Measurements from ENCODE around the gene CCDC13.

CCDC13 gene

GRCh38 chr3:42752441-42752840 lies 20.6 kb downstream of the CCDC13 start:
- H3K4me3 ChIP-seq (ENCODE audit: low read length in 2 of 2), result no peak overlapping the region
- H3K27ac ChIP-seq (ENCODE audit: low read length), result no peak overlapping the region
- no peaks in the 10 kb centered on the region for H3K27me3 ChIP-seq (ENCODE audit: control insufficient read depth in 1 of 2, insufficient read depth in 2 of 2, low read length in 2 of 2)
- no peaks in the 10 kb centered on the region for H3K36me3 ChIP-seq (ENCODE audit: control insufficient read depth in 2 of 2, insufficient read depth in 2 of 2, low read length in 2 of 2)
- H3K9ac ChIP-seq (ENCODE audit: low read length in 2 of 2), result no peak overlapping the region
- H3K9me3 ChIP-seq (ENCODE audit: control insufficient read depth in 2 of 2, low read length in 2 of 2), result no peaks in the 10 kb centered on the region
- peaks cover 31% of the 10 kb centered on the region for H3K4me1 ChIP-seq (ENCODE audit: control insufficient read depth, insufficient read depth, low read length)

DNA sequence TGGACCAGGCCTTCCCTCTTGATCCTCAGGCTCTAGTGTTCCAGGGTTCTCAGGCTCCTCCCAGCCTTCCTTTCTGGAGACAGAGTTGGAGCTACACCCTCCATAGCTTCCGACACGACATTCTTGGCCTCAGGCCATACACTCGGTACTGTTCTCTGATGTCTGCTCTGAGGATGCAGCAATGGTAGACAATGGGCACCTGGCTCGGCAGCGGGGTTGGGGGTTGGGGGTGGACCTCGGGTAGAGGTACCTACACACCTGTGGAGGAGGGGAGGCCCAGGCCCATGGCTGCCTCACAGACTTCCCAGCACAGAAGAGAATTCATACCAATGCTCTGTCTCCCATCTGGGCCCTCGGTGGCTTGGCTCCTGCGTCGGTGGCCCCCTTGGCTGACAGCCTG lies 21.4 kb downstream of the CCDC13 start:
- H3K36me3 ChIP-seq (ENCODE audit: control insufficient read depth in 2 of 2, insufficient read depth in 2 of 2, low read length in 2 of 2), result no peaks in the 10 kb centered on the region
- no peak overlapping the region for H3K4me3 ChIP-seq (ENCODE audit: low read length in 2 of 2)
- no peak overlapping the region for H3K9ac ChIP-seq (ENCODE audit: low read length in 2 of 2)
- H3K27ac ChIP-seq (ENCODE audit: low read length), result no peak overlapping the region
- peaks cover 40% of the 10 kb centered on the region for H3K4me1 ChIP-seq (ENCODE audit: control insufficient read depth, insufficient read depth, low read length)
- H3K9me3 ChIP-seq (ENCODE audit: control insufficient read depth in 2 of 2, low read length in 2 of 2), result no peaks in the 10 kb centered on the region
- no peaks in the 10 kb centered on the region for H3K27me3 ChIP-seq (ENCODE audit: control insufficient read depth in 1 of 2, insufficient read depth in 2 of 2, low read length in 2 of 2)

GRCh38 chr3:42750834-42751233 lies 22.2 kb downstream of the CCDC13 start:
- no peak overlapping the region for H3K4me3 ChIP-seq (ENCODE audit: low read length in 2 of 2)
- H3K9me3 ChIP-seq (ENCODE audit: control insufficient read depth in 2 of 2, low read length in 2 of 2), result no peaks in the 10 kb centered on the region
- H3K9ac ChIP-seq (ENCODE audit: low read length in 2 of 2), result no peak overlapping the region
- H3K36me3 ChIP-seq (ENCODE audit: control insufficient read depth in 2 of 2, insufficient read depth in 2 of 2, low read length in 2 of 2), result no peaks in the 10 kb centered on the region
- no peaks in the 10 kb centered on the region for H3K27me3 ChIP-seq (ENCODE audit: control insufficient read depth in 1 of 2, insufficient read depth in 2 of 2, low read length in 2 of 2)
- H3K27ac ChIP-seq (ENCODE audit: low read length), result no peak overlapping the region
- peaks cover 47% of the 10 kb centered on the region for H3K4me1 ChIP-seq (ENCODE audit: control insufficient read depth, insufficient read depth, low read length)

DNA sequence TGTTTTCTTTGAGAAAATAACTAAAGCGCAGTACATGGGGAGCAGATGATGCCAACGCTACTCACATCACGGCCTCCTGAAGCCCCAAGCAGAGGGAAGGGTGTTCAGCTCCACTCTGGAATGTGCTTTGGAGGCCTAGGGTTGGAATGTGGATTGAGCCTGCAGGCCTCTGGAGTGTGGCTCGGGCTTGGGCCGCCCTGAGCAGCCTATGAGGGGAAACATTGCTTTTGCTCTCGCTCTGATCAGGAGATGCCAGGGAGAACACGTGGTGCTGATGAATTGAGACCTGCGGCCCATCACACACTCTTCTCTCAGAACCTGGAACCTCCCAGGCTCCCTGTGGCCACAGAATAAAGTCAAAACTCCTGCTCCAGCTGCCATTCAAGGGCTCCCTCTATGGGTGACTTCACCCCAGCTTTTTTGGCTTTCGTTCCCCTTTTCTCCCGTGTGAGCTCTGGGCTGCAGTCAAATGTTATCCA lies 23.3 kb downstream of the CCDC13 start:
- Histone ChIP-seq H3K9me3 (ENCODE audit: control insufficient read depth in 2 of 2, low read length in 2 of 2) (no peaks in the 10 kb centered on the region), H3K9ac (ENCODE audit: low read length in 2 of 2) (peak overlapping the region in 1 of 2 donors; percentile 29), H3K4me1 (ENCODE audit: control insufficient read depth, insufficient read depth, low read length) (peaks cover 58% of the 10 kb centered on the region), H3K27ac (ENCODE audit: low read length) (peak overlapping the region; percentile 89), H3K27me3 (ENCODE audit: control insufficient read depth in 1 of 2, insufficient read depth in 2 of 2, low read length in 2 of 2) (no peaks in the 10 kb centered on the region), H3K4me3 (ENCODE audit: low read length in 2 of 2) (no peak overlapping the region), H3K36me3 (ENCODE audit: control insufficient read depth in 2 of 2, insufficient read depth in 2 of 2, low read length in 2 of 2) (no peaks in the 10 kb centered on the region)

GRCh38 chr3:42749025-42749752 lies 23.9 kb downstream of the CCDC13 start:
- peak overlapping the region in 1 of 2 donors; percentile 15 for H3K4me3 ChIP-seq (ENCODE audit: low read length in 2 of 2)
- H3K9me3 ChIP-seq (ENCODE audit: control insufficient read depth in 2 of 2, low read length in 2 of 2), result no peaks in the 10 kb centered on the region
- H3K27ac ChIP-seq (ENCODE audit: low read length), result peak overlapping the region; percentile 89
- H3K9ac ChIP-seq (ENCODE audit: low read length in 2 of 2), result peak overlapping the region in 1 of 2 donors; percentile 29
- H3K36me3 ChIP-seq (ENCODE audit: control insufficient read depth in 2 of 2, insufficient read depth in 2 of 2, low read length in 2 of 2), result no peaks in the 10 kb centered on the region
- H3K27me3 ChIP-seq (ENCODE audit: control insufficient read depth in 1 of 2, insufficient read depth in 2 of 2, low read length in 2 of 2), result no peaks in the 10 kb centered on the region
- H3K4me1 ChIP-seq (ENCODE audit: control insufficient read depth, insufficient read depth, low read length), result peaks cover 63% of the 10 kb centered on the region

DNA sequence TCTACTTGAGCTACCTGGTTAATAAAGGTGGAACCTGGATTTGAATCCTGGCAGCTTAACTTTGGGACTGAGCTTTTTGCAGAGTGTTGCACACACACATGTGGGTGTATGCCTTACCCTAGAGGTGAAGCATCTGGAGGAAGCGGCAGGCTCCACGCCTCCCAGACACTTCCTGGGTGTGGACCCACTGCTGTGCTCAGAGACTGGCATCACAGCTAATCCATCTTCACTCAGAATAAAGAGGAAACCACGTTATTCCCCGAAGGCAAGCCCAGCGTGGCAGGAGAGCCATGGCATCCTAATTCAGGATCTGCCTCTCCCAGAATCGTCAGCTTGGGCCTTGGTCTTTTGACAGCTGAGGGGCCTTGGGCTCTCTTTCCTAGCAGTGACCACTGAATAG lies 25.5 kb downstream of the CCDC13 start:
- H3K27ac ChIP-seq (ENCODE audit: low read length), result peak overlapping the region; percentile 89
- H3K9me3 ChIP-seq (ENCODE audit: control insufficient read depth in 2 of 2, low read length in 2 of 2), result no peaks in the 10 kb centered on the region
- H3K4me1 ChIP-seq (ENCODE audit: control insufficient read depth, insufficient read depth, low read length), result peaks cover 65% of the 10 kb centered on the region
- H3K27me3 ChIP-seq (ENCODE audit: control insufficient read depth in 1 of 2, insufficient read depth in 2 of 2, low read length in 2 of 2), result no peaks in the 10 kb centered on the region
- peak overlapping the region in 1 of 2 donors; percentile 5 for H3K9ac ChIP-seq (ENCODE audit: low read length in 2 of 2)
- no peaks in the 10 kb centered on the region for H3K36me3 ChIP-seq (ENCODE audit: control insufficient read depth in 2 of 2, insufficient read depth in 2 of 2, low read length in 2 of 2)
- H3K4me3 ChIP-seq (ENCODE audit: low read length in 2 of 2), result no peak overlapping the region

- H3K9ac ChIP-seq (ENCODE audit: low read length in 2 of 2), result peak overlapping the region; percentile 17 to 55
- no peaks in the 10 kb centered on the region for H3K9me3 ChIP-seq (ENCODE audit: control insufficient read depth in 2 of 2, low read length in 2 of 2)
- H3K36me3 ChIP-seq (ENCODE audit: control insufficient read depth in 2 of 2, insufficient read depth in 2 of 2, low read length in 2 of 2), result no peaks in the 10 kb centered on the region
- no peaks in the 10 kb centered on the region for H3K27me3 ChIP-seq (ENCODE audit: control insufficient read depth in 1 of 2, insufficient read depth in 2 of 2, low read length in 2 of 2)
- peak overlapping the region; percentile 52 to 54 for H3K4me3 ChIP-seq (ENCODE audit: low read length in 2 of 2)
- H3K27ac ChIP-seq (ENCODE audit: low read length), result peak overlapping the region; percentile 89
- H3K4me1 ChIP-seq (ENCODE audit: control insufficient read depth, insufficient read depth, low read length), result peaks cover 65% of the 10 kb centered on the region
These were observed 26.3 kb downstream of the CCDC13 start for GRCh38 chr3:42746455-42747450.

DNA sequence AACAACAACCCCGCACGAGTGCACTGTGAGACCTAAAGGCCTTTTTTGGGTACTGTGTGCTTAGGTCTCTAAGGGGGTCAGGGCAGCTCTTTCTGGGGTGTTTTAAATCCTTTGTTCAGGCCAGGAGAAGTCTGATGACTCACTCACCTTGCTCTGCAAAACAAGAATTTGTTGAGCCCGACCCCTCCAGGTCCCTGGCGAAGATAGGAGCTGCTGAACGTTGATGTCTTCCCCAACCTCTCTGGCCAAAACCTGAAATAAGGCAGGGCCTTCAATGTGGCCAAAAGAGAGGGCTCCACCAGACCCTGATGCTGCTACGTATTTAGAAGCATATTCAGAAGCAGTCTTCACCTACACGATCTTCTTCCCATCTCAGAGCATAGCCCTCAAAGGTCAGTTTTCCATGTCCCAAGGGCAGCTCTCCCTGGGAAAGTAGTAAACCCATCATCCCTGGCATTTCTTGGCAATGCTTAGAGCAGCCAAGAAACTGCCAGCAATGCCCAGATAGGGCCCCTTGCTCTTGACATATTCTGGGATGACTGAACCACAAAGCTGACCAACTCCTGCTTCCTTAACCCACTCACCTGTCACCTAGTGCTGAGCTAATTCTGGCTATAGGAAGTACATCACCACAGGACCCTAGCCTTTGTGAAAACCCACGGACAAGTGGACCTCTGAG lies 27.1 kb downstream of the CCDC13 start:
- no peaks in the 10 kb centered on the region for H3K9me3 ChIP-seq (ENCODE audit: control insufficient read depth in 2 of 2, low read length in 2 of 2)
- H3K36me3 ChIP-seq (ENCODE audit: control insufficient read depth in 2 of 2, insufficient read depth in 2 of 2, low read length in 2 of 2), result no peaks in the 10 kb centered on the region
- peak overlapping the region; percentile 52 to 54 for H3K4me3 ChIP-seq (ENCODE audit: low read length in 2 of 2)
- peak overlapping the region; percentile 89 for H3K27ac ChIP-seq (ENCODE audit: low read length)
- peak overlapping the region; percentile 17 to 55 for H3K9ac ChIP-seq (ENCODE audit: low read length in 2 of 2)
- no peaks in the 10 kb centered on the region for H3K27me3 ChIP-seq (ENCODE audit: control insufficient read depth in 1 of 2, insufficient read depth in 2 of 2, low read length in 2 of 2)
- peaks cover 61% of the 10 kb centered on the region for H3K4me1 ChIP-seq (ENCODE audit: control insufficient read depth, insufficient read depth, low read length)

DNA sequence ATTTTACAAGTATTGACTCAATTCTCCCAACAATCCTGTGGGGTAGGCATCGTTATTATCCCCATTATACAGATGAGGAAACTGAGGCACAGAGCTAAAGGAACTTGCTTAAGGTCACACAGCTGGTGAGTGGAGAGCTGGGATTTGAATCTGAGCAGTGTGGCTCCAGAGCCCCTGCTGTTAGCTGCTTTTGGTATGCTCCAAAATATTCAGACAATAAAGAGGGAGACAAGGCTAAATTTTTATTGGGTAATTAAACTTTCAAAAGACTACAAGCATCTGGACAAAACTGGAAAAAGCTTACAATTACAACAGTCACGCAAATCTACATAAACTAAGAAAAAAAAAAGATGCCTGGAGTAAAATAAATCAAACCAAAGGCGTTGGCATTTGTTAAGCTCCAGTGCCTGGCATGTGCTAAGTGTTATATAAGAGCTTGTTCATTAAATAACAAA lies 27.7 kb downstream of the CCDC13 start:
- H3K4me3 ChIP-seq (ENCODE audit: low read length in 2 of 2), result peak overlapping the region in 1 of 2 donors; percentile 52
- peak overlapping the region; percentile 89 for H3K27ac ChIP-seq (ENCODE audit: low read length)
- no peaks in the 10 kb centered on the region for H3K9me3 ChIP-seq (ENCODE audit: control insufficient read depth in 2 of 2, low read length in 2 of 2)
- H3K27me3 ChIP-seq (ENCODE audit: control insufficient read depth in 1 of 2, insufficient read depth in 2 of 2, low read length in 2 of 2), result no peaks in the 10 kb centered on the region
- no peaks in the 10 kb centered on the region for H3K36me3 ChIP-seq (ENCODE audit: control insufficient read depth in 2 of 2, insufficient read depth in 2 of 2, low read length in 2 of 2)
- peaks cover 61% of the 10 kb centered on the region for H3K4me1 ChIP-seq (ENCODE audit: control insufficient read depth, insufficient read depth, low read length)
- no peak overlapping the region for H3K9ac ChIP-seq (ENCODE audit: low read length in 2 of 2)

Measured in stomach smooth muscle (tissue), 2 donors.